ENCODE data around the gene ADGRL3.

ADGRL3 gene

GRCh38 chr4:61312526-61312925 lies 112.4 kb downstream of the ADGRL3 start:
- Histone ChIP-seq H3K27ac (ENCODE audit: low read length) (no peak overlapping the region), H4K20me1 (ENCODE audit: insufficient read depth, low read length) (no peaks in the 10 kb centered on the region), H3K9ac (ENCODE audit: low read depth, low read length) (no peak overlapping the region), H3K79me2 (ENCODE audit: insufficient read depth, low read length) (no peaks in the 10 kb centered on the region), H3K4me2 (ENCODE audit: insufficient read depth, low read length) (no peak overlapping the region), H3K27me3 (ENCODE audit: insufficient read depth, low read length, poor library complexity) (no peaks in the 10 kb centered on the region), H3K4me3 (ENCODE audit: low read depth in 1 of 2, low read length in 2 of 2) (no peak overlapping the region), H3K4me1 (ENCODE audit: insufficient read depth, low read length) (no peaks in the 10 kb centered on the region), H3K9me3 (ENCODE audit: insufficient read depth, low read length, severe bottlenecking) (no peaks in the 10 kb centered on the region), H2AFZ (ENCODE audit: low read depth, low read length) (no peak overlapping the region), H3K36me3 (ENCODE audit: insufficient read depth, low read length) (no peaks in the 10 kb centered on the region)
- ATAC-seq (ENCODE audit: insufficient read depth, low read depth) (no peak), DNase-seq (no peak)
- TF ChIP-seq, protein P1, sequence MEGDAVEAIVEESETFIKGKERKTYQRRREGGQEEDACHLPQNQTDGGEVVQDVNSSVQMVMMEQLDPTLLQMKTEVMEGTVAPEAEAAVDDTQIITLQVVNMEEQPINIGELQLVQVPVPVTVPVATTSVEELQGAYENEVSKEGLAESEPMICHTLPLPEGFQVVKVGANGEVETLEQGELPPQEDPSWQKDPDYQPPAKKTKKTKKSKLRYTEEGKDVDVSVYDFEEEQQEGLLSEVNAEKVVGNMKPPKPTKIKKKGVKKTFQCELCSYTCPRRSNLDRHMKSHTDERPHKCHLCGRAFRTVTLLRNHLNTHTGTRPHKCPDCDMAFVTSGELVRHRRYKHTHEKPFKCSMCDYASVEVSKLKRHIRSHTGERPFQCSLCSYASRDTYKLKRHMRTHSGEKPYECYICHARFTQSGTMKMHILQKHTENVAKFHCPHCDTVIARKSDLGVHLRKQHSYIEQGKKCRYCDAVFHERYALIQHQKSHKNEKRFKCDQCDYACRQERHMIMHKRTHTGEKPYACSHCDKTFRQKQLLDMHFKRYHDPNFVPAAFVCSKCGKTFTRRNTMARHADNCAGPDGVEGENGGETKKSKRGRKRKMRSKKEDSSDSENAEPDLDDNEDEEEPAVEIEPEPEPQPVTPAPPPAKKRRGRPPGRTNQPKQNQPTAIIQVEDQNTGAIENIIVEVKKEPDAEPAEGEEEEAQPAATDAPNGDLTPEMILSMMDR (IDR thresholded peaks at IDR 0.05; ENCODE audit: borderline replicate concordance, extremely low read depth, low read length, poor library complexity, severe bottlenecking): no peak
- no peak for TF ChIP-seq EZH2 (IDR thresholded peaks at IDR 0.05; ENCODE audit: borderline replicate concordance, low read depth, low read length, severe bottlenecking)

GRCh38 chr4:61318431-61318830 lies 118.3 kb downstream of the ADGRL3 start:
- DNase-seq (no peak), ATAC-seq (ENCODE audit: insufficient read depth, low read depth) (no peak)
- H3K27me3 ChIP-seq (ENCODE audit: insufficient read depth, low read length, poor library complexity): no peaks in the 10 kb centered on the region
- H3K4me1 ChIP-seq (ENCODE audit: insufficient read depth, low read length): no peaks in the 10 kb centered on the region
- H3K4me3 ChIP-seq (ENCODE audit: low read depth in 1 of 2, low read length in 2 of 2): no peak overlapping the region
- H2AFZ ChIP-seq (ENCODE audit: low read depth, low read length): no peak overlapping the region
- H4K20me1 ChIP-seq (ENCODE audit: insufficient read depth, low read length): no peaks in the 10 kb centered on the region
- H3K9ac ChIP-seq (ENCODE audit: low read depth, low read length): no peak overlapping the region
- TF ChIP-seq, protein P1 (IDR thresholded peaks at IDR 0.05; ENCODE audit: borderline replicate concordance, extremely low read depth, low read length, poor library complexity, severe bottlenecking): no peak
- TF ChIP-seq EZH2 (IDR thresholded peaks at IDR 0.05; ENCODE audit: borderline replicate concordance, low read depth, low read length, severe bottlenecking): no peak
- H3K4me2 ChIP-seq (ENCODE audit: insufficient read depth, low read length): no peak overlapping the region
- H3K9me3 ChIP-seq (ENCODE audit: insufficient read depth, low read length, severe bottlenecking): no peaks in the 10 kb centered on the region
- no peaks in the 10 kb centered on the region for H3K79me2 ChIP-seq (ENCODE audit: insufficient read depth, low read length)
- H3K36me3 ChIP-seq (ENCODE audit: insufficient read depth, low read length): no peaks in the 10 kb centered on the region
- H3K27ac ChIP-seq (ENCODE audit: low read length): no peak overlapping the region

DNA sequence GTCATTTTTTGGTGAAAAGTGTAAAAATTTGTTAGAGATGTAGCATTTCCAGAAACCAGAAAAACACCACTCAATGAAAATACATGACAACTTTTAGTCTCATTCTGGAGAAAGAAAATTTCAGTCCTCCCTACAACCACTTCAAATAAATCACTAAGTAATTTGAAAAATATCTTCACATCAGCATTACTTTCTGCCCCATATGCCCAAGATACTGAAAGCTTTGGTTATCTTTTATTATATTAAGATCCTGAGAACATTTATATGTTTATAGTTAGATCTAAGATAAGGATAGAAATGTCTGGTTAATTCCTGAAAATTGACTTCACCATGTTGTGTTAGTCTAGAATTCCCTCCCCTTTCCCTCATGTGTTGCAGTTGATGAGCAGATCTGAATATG lies 119.0 kb downstream of the ADGRL3 start:
- H2AFZ ChIP-seq (ENCODE audit: low read depth, low read length): no peak overlapping the region
- H3K9me3 ChIP-seq (ENCODE audit: insufficient read depth, low read length, severe bottlenecking): no peaks in the 10 kb centered on the region
- ATAC-seq (ENCODE audit: insufficient read depth, low read depth) (no peak), DNase-seq (no peak)
- no peaks in the 10 kb centered on the region for H4K20me1 ChIP-seq (ENCODE audit: insufficient read depth, low read length)
- no peak overlapping the region for H3K9ac ChIP-seq (ENCODE audit: low read depth, low read length)
- H3K27me3 ChIP-seq (ENCODE audit: insufficient read depth, low read length, poor library complexity): no peaks in the 10 kb centered on the region
- H3K4me1 ChIP-seq (ENCODE audit: insufficient read depth, low read length): no peaks in the 10 kb centered on the region
- TF ChIP-seq, protein P1 (IDR thresholded peaks at IDR 0.05; ENCODE audit: borderline replicate concordance, extremely low read depth, low read length, poor library complexity, severe bottlenecking): no peak
- no peak for TF ChIP-seq EZH2 (IDR thresholded peaks at IDR 0.05; ENCODE audit: borderline replicate concordance, low read depth, low read length, severe bottlenecking)
- no peak overlapping the region for H3K27ac ChIP-seq (ENCODE audit: low read length)
- H3K79me2 ChIP-seq (ENCODE audit: insufficient read depth, low read length): no peaks in the 10 kb centered on the region
- no peak overlapping the region for H3K4me2 ChIP-seq (ENCODE audit: insufficient read depth, low read length)
- no peaks in the 10 kb centered on the region for H3K36me3 ChIP-seq (ENCODE audit: insufficient read depth, low read length)
- no peak overlapping the region for H3K4me3 ChIP-seq (ENCODE audit: low read depth in 1 of 2, low read length in 2 of 2)

- no peak overlapping the region for H3K27ac ChIP-seq (ENCODE audit: low read length)
These were observed 120.0 kb downstream of the ADGRL3 start for GRCh38 chr4:61320154-61320553.

More at GRCh38 chr4:61320154-61320553, 120.0 kb downstream of the ADGRL3 start:
- ATAC-seq (ENCODE audit: insufficient read depth, low read depth): no peak
- H3K4me1 ChIP-seq (ENCODE audit: insufficient read depth, low read length): no peaks in the 10 kb centered on the region
- no peak for TF ChIP-seq EZH2 (IDR thresholded peaks at IDR 0.05; ENCODE audit: borderline replicate concordance, low read depth, low read length, severe bottlenecking)
- TF ChIP-seq, protein P1 (IDR thresholded peaks at IDR 0.05; ENCODE audit: borderline replicate concordance, extremely low read depth, low read length, poor library complexity, severe bottlenecking): no peak
- H3K36me3 ChIP-seq (ENCODE audit: insufficient read depth, low read length): no peaks in the 10 kb centered on the region
- H3K4me2 ChIP-seq (ENCODE audit: insufficient read depth, low read length): no peak overlapping the region
- no peaks in the 10 kb centered on the region for H3K9me3 ChIP-seq (ENCODE audit: insufficient read depth, low read length, severe bottlenecking)
- DNase-seq: no peak
- H4K20me1 ChIP-seq (ENCODE audit: insufficient read depth, low read length): no peaks in the 10 kb centered on the region
- no peaks in the 10 kb centered on the region for H3K79me2 ChIP-seq (ENCODE audit: insufficient read depth, low read length)
- no peak overlapping the region for H3K4me3 ChIP-seq (ENCODE audit: low read depth in 1 of 2, low read length in 2 of 2)
- H3K9ac ChIP-seq (ENCODE audit: low read depth, low read length): no peak overlapping the region
- no peak overlapping the region for H2AFZ ChIP-seq (ENCODE audit: low read depth, low read length)
- H3K27me3 ChIP-seq (ENCODE audit: insufficient read depth, low read length, poor library complexity): no peaks in the 10 kb centered on the region
